ENCODE measurements around the gene NABP1.

DNA sequence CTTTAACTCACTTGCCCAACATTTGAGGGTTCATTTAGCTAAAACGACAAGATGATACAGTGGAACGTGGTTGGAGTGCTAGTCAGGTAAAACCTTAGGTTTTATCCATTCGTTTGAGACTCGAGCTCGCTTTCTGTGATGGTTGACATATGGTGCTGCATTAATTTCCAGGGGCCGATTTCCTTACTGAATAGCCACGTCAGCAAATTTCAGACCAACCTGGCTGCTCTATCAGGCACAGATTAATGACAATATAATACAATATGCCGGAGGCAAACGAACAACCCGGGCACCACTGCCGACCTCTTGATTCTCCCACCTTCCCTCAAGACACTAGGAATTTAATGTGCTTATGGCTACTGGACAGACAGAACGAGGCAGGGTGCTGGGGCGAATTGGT, 42.0 kb downstream of the NABP1 start:
- TF ChIP-seq POLR2A (IDR thresholded peaks at IDR 0.05; ENCODE audit: low read depth, low read length) (no peak), POLR2AphosphoS5 (IDR thresholded peaks at IDR 0.05; ENCODE audit: low read depth, low read length) (no peak)
